HG03060 (cell line): ENCODE data around the gene SERPINB11.
"Not testable (repeated sequence)": the region's sequence is repeated elsewhere in the genome, so short reads cannot be mapped to it uniquely, and the experiment has no call there.

Experiments
- ATAC-seq: cut with Tn5 transposase; IDR thresholded peaks from one replicate; pipeline ENCODE4 v1.9.1; 2021; ENCODE audit warnings: low read depth, moderate number of reproducible peaks; ENCODE audit not compliant: unreplicated experiment

The SERPINB11 gene

GRCh38 chr18:63725682-63726480 is 23.1 kb downstream of the SERPINB11 start:
- no peak for ATAC-seq

DNA sequence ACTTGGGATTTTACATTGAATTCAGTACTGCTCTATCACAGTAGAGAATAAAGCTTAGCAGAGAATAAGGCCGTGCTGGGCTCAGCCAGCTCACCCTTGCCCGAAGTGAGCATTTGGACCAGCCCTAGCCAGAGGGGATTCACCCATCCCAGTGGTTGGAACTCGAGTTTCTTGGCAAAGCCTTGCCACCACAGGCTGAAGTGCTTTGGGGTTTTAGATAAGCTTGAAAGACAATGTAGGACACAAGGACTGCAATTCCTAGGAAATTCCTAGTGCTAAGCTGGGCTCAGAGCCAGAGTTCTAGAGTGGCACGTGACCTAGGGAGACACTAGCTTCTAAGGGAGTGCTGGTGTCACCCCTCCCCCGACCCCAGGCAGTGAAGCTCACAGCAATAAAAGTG is 28.0 kb downstream of the SERPINB11 start:
- no peak for ATAC-seq

DNA sequence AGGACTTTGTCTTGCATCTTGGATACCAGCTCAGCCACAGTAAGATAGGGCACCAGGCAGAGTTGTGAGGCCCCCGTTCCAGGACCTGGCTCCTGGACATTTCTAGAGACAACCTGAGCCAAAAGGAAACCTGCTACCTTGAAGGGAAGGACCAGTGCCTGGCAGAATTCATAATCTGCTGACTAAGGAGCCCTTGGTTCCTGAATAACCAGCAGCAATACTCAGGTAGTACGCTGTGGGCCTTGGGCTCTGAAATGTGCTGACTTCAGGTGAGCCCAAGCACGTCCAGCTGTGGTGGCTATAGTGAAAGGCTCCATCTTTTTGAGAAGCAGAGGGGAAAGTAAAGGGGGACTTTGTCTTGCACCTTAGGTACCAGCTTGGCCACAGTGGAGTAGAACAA is 28.5 kb downstream of the SERPINB11 start:
- no peak for ATAC-seq

DNA sequence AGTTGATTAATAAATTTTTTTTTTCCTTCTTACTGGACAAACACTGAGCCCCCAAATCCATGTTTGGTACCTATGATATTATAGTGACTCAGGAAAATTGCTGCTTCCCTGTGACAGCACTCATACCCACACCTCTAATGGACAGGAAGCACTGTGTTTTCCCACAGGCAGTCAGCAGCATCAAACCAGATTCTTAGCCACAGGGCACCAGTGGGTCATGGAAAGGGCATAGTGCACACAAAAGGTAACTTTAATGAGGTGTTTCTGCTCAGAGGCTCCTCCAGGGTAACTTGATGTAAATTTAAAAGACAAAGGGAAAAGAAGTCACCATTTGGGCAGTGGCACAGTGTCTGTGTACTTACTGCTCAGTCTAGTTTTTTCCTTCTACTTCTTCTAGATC is 34.1 kb downstream of the SERPINB11 start:
- ATAC-seq, result no peak

- ATAC-seq, result no peak
Observed at GRCh38 chr18:63741769-63742168, 39.0 kb downstream of the SERPINB11 start.

DNA sequence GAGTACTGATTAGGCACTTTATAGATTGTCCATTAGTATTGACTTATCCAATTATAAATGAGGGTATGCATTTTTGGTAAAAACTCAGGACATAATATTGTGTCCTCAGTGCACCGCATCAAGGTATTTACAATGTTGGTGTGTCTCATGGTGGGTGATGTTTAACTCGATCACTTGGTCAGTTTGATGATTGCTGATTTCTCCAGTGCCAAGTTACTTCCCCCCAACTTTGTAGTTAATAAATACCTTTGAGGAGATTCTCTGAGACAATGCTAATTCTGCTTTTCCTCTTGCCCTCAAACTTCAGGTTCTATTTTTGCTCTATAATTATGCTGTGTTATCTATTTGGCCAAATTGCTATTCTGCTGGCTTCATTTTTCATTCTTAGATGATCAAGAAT is 44.2 kb downstream of the SERPINB11 start:
- no peak for ATAC-seq

GRCh38 chr18:63749489-63749888 is 46.7 kb downstream of the SERPINB11 start:
- ATAC-seq, result no peak

DNA sequence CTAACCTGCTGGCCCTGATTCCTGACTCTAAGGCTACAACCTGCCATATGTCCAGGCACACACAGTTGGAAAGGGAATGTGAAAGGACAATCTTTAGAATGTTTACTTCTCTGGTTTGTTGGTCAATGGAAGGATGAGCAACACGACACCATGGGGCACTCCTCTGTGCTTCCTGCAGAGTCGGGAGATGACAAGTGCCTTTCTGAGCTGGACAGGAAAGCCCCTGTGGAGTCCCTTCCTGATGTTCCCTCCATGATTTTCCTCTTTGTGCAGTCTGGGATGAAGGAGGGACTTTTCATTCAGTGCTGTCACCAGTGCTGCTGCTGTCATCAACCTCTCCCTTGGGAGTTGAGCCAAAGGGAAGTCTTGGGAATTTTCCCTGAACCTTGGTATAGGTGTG is 49.9 kb downstream of the SERPINB11 start:
- no peak for ATAC-seq

DNA sequence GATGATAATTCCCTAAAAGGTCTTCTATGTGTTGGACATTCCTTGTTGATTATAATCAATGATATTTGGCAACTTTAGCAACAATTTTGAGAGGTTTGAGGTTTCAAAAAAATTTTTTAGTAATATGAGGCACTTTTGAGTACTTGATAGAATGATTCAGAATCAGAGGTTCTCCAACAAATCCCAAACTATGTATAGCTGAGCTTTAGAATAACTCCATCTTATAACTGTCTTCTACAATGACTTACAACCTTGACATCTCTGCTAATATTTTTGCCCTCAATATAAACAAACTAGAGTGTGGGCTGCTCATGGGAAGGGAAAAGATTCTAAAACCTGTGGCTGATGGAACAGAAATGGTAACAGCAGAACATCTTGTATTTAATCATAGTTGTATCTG is 50.9 kb downstream of the SERPINB11 start:
- ATAC-seq, result no peak

- ATAC-seq, result no peak
Observed at GRCh38 chr18:63757541-63757940, 54.8 kb downstream of the SERPINB11 start.

DNA sequence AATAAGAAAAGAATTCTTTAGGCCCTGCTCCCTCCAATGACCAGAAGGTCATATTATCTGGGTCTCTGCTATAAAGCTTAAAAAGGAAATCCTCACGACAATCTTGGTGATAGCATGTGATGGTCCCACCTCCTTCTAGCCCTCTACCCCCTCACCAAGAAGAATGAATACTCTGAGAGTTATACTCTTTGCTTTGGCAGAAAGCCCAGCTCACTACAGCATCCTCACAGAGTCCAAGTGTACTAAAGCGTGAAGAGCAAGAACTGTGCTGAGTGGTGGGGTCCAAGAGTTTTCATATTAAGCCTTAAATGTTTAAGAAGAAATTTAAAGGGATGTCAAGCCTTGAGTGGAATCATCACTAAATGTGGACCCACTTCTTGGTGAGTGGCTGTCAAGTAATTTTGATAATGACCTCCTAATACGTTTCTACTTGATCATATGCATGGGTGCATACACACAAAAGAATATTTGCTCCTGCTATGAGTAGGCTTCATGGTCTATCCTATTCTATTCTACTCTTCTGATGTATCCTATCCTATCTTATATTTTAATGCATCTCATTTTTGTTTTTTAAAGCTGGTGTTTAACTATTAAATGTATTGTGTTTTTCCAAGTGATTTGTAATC is 56.0 kb downstream of the SERPINB11 start:
- no peak for ATAC-seq

DNA sequence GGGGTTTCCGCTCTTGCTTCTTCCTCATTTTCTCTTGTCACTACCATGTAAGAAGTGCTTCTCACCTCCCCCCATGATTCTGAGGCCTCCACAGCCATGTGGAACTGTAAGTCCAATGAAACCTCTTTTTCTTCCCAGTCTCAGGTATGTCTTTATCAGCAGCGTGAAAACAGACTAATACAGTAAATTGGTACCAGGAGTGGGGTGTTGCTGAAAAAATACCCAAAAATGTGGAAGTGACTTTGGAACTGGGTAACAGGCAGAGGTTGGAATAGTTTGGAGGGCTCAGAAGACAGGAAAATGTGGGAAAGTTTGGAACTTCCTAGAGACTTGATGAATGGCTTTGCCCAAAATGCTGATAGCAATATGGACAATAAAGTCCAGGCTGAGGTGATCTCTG is 57.0 kb downstream of the SERPINB11 start:
- ATAC-seq, result not testable (repeated sequence)

GRCh38 chr18:63762518-63762917 is 59.8 kb downstream of the SERPINB11 start:
- ATAC-seq, result no peak

DNA sequence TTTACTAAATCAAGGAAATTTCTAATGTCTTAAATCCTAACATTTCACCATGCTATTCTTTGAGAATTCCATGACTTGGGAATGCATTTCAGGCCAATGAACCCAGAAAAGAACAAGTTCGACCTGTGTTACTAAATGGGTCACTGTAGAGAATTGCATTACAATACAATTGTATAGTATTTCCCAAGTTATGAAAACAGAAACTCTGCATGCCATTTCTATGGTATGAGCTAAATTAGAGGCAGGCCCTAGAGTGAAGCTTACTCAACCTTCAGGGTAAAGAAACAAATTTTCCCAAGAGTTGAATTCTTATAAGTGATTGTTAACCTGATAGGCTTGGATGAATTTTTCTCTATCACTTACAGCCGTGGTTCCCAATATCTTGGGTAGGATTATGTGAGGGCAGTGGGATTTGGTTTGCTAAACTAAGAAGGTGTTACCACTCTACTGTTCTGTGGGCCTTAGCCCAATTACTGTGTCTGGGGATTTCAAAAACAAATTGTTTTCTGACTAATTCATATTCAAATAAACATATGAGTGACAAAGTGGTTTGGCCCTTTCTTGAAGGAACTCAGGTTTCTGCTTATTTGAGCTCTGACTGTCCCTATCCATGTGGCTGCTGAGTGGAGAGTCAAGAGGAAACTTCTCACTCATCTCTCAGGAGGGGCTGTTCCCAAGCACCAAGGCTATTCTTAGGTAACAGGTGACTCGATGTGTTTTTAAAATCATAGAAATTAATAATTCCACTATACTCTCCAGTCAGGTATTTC is 61.3 kb downstream of the SERPINB11 start:
- no peak for ATAC-seq

DNA sequence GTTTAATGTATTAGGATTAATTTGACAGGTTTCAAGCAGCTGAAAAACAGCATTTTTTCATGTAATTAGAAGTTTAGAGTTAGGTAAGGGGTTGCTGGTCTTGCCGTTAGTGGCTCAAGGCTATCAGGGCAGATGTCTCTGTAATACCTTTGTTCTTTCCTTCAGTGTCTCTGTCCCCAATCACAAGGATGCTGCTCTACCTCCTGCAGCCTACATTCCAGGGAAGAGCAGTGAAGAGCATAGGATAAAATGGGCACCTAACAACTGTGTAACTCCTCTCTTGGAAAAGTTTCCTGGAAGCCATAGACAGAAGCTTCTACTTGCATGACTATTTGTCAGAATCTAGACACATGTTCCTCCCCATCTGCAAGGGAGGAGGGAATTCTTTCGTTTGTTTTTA is 63.1 kb downstream of the SERPINB11 start:
- no peak for ATAC-seq
